HG02970 (cell line): ENCODE results near the gene PRR16.
"Not testable (repeated sequence)": the region's sequence is repeated elsewhere in the genome, so short reads cannot be mapped to it uniquely, and the experiment has no call there.

Source experiments
- ATAC-seq: cut with Tn5 transposase; IDR thresholded peaks from one replicate; pipeline ENCODE4 v1.9.1; 2021; ENCODE audit warnings: mild to moderate bottlenecking, moderate library complexity, moderate number of reproducible peaks; ENCODE audit not compliant: unreplicated experiment, low FRiP score

The PRR16 gene

GRCh38 chr5:120463991-120464626 is at the start of gene PRR16:
PRR16 (plus strand) TSS chr5:120464300.
- peak; percentile 75 for ATAC-seq

- ATAC-seq = no peak
Measured at GRCh38 chr5:120415985-120416384, 48.1 kb upstream of the PRR16 start.

- no peak for ATAC-seq
Measured at GRCh38 chr5:120419127-120419526, 45.0 kb upstream of the PRR16 start.

DNA sequence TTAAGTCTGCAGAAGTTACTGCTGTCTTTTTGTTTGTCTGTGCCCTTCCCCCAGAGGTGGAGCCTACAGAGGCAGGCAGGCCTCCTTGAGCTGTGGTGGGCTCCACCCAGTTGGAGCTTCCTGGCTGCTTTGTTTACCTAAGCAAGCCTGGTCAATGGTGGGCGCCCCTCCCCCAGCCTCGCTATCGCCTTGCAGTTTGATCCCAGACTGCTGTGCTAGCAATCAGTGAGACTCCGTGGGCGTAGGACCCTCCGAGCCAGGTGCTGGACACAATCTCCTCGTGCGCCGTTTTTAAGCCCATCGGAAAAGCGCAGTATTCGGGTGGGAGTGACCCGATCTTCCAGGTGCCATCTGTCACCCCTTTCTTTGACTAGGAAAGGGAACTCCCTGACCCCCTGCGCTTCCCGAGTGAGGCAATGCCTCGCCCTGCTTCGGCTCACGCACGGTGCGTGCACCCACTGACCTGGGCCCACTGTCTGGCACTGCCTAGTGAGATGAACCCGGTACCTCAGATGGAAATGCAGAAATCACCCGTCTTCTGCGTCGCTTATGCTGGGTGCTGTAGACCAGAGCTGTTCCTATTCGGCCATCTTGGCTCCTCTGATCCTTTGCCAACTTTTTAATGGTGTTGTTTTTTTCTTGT is 37.3 kb upstream of the PRR16 start:
- ATAC-seq = not testable (repeated sequence)

DNA sequence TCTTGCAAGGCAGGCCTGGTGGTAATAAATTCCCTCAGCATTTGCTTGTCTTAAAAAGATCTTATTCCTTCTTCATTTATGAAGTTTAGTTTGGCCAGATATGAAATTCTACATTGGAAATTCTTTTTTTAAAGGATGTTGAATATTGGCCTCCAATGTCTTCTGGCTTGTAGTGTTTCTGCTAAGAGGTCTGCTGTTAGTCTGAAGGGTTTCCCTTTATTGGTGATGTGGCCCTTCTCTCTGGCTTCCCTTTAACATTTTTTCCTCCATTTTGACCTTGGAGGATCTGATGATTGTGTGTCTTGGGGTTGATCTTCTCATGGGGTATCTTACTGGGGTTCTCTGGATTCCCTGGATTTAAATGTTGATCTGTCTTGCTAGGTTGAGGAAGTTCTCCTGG is 33.5 kb upstream of the PRR16 start:
- ATAC-seq = no peak

- ATAC-seq = no peak
Measured at GRCh38 chr5:120432861-120433260, 31.2 kb upstream of the PRR16 start.

GRCh38 chr5:120435129-120435528 is 29.0 kb upstream of the PRR16 start:
- no peak for ATAC-seq

- no peak for ATAC-seq
Measured at GRCh38 chr5:120436996-120437395, 27.1 kb upstream of the PRR16 start.

DNA sequence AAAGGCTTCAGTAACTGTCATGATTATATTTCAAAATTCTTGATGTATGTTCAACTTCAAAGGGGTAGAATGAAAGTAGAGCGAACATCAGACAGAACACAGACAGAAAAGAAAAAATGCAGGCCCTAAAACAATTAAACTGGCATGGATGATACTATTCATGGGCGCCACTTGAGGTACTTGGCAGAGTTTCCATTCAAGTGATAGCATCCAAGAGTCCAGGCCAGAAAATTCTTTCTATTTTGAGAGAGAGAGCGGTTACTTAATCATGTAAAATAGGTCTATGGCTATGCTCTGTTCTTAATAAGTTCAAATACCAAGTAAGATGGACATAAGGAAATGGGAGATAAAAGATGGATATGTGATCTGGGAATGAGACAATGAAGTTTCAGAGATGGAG is 21.4 kb upstream of the PRR16 start:
- ATAC-seq = no peak

GRCh38 chr5:120443607-120444006 is 20.5 kb upstream of the PRR16 start:
- ATAC-seq = no peak

DNA sequence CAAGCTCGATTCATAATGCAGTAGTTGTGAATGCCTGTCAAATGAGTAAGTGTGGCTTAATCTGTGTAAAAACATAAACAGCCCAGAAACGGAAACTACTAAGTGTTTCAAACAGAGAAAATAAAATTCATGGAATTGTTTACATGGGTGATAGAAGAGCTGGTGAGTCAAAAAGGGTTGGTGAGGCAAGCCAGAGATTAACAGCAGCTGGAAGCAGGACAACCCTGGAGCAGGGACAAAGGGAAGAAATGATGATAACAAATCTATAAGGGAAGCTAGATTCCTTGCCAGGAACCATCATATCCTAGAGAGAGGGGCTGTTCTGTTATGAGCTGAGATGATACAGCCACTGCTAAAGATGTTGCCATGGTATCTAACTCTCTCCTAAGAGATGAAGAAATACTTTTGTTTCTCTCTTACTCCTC is 18.0 kb upstream of the PRR16 start:
- ATAC-seq = no peak

DNA sequence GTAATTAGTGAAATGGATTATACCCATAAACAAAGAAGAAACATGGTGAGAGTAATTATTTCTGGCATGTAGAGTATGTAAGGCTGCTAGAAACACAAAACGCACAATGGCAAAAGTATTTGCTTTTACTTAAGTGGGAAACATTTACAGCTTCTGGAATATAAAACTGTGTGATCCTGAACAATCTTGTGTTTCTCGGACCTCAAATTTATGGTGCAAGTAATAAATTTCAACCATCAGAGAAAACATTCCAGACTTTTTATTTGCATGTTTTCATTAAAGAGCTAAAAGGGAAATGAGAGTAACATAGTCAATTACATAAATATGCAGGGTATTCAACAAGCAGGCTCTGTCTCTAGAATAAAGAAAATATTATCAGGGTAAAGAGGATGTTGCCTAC is 17.2 kb upstream of the PRR16 start:
- no peak for ATAC-seq

- no peak for ATAC-seq
Measured at GRCh38 chr5:120447706-120448239, 16.3 kb upstream of the PRR16 start.

DNA sequence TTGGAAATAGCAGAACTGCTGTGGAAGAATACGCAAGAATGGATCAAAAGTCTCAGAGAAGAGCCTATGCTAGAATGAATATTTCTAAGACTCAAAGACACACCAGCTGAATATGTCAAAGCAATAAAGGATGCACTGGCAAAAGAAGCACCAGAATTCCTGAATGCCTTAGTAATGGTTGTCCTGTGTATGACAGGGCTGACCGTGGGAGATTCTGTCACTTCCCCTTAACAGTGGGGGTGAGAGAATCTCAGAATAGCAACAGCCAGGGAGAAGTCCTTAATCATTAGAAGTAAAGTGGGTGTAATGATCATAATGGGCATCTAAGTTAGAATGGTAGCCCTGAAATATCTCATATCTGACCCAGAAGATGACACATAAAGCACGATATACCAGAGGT is 14.6 kb upstream of the PRR16 start:
- ATAC-seq = no peak

- ATAC-seq = no peak
Measured at GRCh38 chr5:120450910-120451309, 13.2 kb upstream of the PRR16 start.

GRCh38 chr5:120451445-120451844 is 12.7 kb upstream of the PRR16 start:
- no peak for ATAC-seq

- ATAC-seq = no peak
Measured at GRCh38 chr5:120452471-120452870, 11.6 kb upstream of the PRR16 start.

DNA sequence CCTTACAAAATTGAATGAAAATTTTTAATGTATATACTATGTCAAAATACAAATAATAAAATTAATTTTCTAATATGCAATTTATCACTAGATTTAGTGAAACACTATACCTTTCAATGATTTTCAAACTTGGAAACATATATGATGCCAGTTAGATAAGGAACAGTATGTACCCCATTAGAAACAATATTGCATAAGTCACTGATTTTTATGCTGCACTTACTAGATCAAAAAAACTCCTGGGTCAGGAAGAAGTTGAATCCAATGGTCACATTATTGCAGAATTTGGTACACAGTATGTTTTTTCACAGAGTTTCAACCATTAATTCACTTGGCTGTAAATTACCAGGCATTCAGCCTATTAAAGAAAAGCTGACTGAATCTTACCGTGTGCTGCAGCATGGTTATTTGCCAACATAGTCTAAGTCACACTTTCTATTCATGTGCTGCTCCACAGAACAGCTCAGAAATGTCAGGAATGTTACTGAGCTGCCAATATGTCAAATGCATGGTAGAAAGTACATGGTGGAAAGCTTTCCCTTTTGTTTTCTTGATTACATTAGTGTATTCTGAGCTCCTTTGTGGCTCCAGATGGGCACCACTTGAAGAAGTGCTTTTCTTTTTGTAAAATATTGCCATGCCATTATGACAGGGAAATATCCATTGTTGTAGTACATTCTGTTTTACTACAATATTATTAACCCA is 9.9 kb upstream of the PRR16 start:
- ATAC-seq = no peak

DNA sequence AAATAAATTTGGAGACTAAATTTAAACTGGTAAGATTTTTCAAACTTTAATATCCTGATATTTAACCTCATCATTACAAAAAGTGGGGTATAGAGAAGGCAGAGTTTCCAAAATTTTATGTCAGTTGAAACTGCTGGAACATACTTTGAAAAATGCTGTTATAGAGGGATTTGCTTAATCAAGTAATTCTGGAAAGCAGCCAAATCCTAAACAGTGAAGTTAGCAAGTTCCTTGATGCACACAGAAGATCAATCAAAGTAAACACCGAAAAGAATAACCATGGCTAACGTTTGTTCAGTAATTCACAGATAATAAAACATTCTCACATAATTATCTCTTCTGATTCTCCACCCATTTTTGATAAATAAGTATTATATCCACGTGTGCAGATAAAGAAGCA is 8.1 kb upstream of the PRR16 start:
- ATAC-seq = no peak

GRCh38 chr5:120457839-120458507 is 6.1 kb upstream of the PRR16 start:
- peak; percentile 56 for ATAC-seq

GRCh38 chr5:120458508-120458847 is 5.6 kb upstream of the PRR16 start:
- ATAC-seq = not testable (repeated sequence)
